ENCODE results near the gene HEPHL1.

GRCh38 chr11:94048032-94048709 is 27.0 kb downstream of the HEPHL1 start:
- TF ChIP-seq CTCF (IDR thresholded peaks at IDR 0.05; ENCODE audit: insufficient read depth, low read length) (no peak), REST (IDR thresholded peaks at IDR 0.05; ENCODE audit: insufficient replicate concordance, low read depth) (no peak), POLR2AphosphoS5 (IDR thresholded peaks at IDR 0.05; ENCODE audit: low read depth) (no peak)
